SK-N-SH treated with all-trans-retinoic acid at 6 μM for 48 hours (cell line): ENCODE measurements around the gene MAPKBP1.
"Not testable (repeated sequence)": the region's sequence is repeated elsewhere in the genome, so short reads cannot be mapped to it uniquely, and the experiment has no call there.

Source experiments
- ATAC-seq: fragments of 200-7000 bp; cut with Tn5 transposase; 3 replicates; pipeline ENCODE4 v1.9.1; 2020; ENCODE audit warnings: mild to moderate bottlenecking, moderate library complexity
- ARNTL ChIP-seq: fragments of 450-650 bp; formaldehyde crosslinking; IDR thresholded peaks from 2 replicates; pipeline ENCODE4 v1.5.0; 2020; ENCODE audit warnings: low read depth, mild to moderate bottlenecking, moderate library complexity, borderline replicate concordance
- BACH2 ChIP-seq: fragments of 250-450 bp; sonication (Bioruptor Pico); IDR thresholded peaks from 2 replicates; pipeline ENCODE4 v1.9.0; 2021; ENCODE audit warnings: mild to moderate bottlenecking, borderline replicate concordance
- CREB5 ChIP-seq: fragments of 250-450 bp; sonication (Bioruptor Pico); IDR thresholded peaks from 2 replicates; pipeline ENCODE4 v1.5.1; 2020; ENCODE audit warnings: low read depth, mild to moderate bottlenecking, moderate library complexity
- CSDC2 ChIP-seq: fragments of 250-450 bp; sonication (Bioruptor Pico); IDR thresholded peaks from 2 replicates; pipeline ENCODE4 v1.5.0; 2020; ENCODE audit warnings: mild to moderate bottlenecking, moderate library complexity
- CSRNP3 ChIP-seq: fragments of 250-450 bp; sonication (Bioruptor Pico); IDR thresholded peaks from 2 replicates; pipeline ENCODE4 v1.5.1; 2021; ENCODE audit warnings: mild to moderate bottlenecking, moderate library complexity
- ESRRG ChIP-seq: fragments of 250-450 bp; sonication (Bioruptor Pico); IDR thresholded peaks from 2 replicates; pipeline ENCODE4 v1.6.1; 2021; ENCODE audit warnings: mild to moderate bottlenecking
- GLIS3 ChIP-seq: fragments of 250-450 bp; sonication (Bioruptor Pico); IDR thresholded peaks from 2 replicates; pipeline ENCODE4 v1.5.0; 2020; ENCODE audit warnings: mild to moderate bottlenecking, moderate library complexity
- ISL1 ChIP-seq: fragments of 250-450 bp; sonication (Bioruptor Pico); IDR thresholded peaks from 2 replicates; pipeline ENCODE4 v2.1.2; 2022; ENCODE audit warnings: mild to moderate bottlenecking, moderate library complexity
- PATZ1 ChIP-seq: fragments of 250-450 bp; sonication (Bioruptor Pico); IDR thresholded peaks from 2 replicates; pipeline ENCODE4 v1.8.0; 2020; ENCODE audit warnings: mild to moderate bottlenecking, moderate library complexity, borderline replicate concordance
- POU6F1 ChIP-seq: fragments of 250-450 bp; sonication (Bioruptor Pico); IDR thresholded peaks from 2 replicates; pipeline ENCODE4 v1.8.0; 2021; ENCODE audit warnings: low read depth, mild to moderate bottlenecking, moderate library complexity, borderline replicate concordance
- RARB ChIP-seq: fragments of 250-450 bp; sonication (Bioruptor Pico); IDR thresholded peaks from 2 replicates; pipeline ENCODE4 v1.8.0; 2021; ENCODE audit warnings: mild to moderate bottlenecking, moderate library complexity
- SNAI2 ChIP-seq: fragments of 250-450 bp; sonication (Bioruptor Pico); IDR thresholded peaks from 2 replicates; pipeline ENCODE4 v1.5.0; 2020; ENCODE audit warnings: mild to moderate bottlenecking, moderate library complexity
- TCF4 ChIP-seq: fragments of 250-450 bp; sonication (Bioruptor Pico); IDR thresholded peaks from 2 replicates; pipeline ENCODE4 v1.8.0; 2021; ENCODE audit warnings: mild to moderate bottlenecking, moderate library complexity, borderline replicate concordance
- TOX ChIP-seq: fragments of 250-450 bp; sonication (Bioruptor Pico); IDR thresholded peaks from 2 replicates; pipeline ENCODE4 v1.8.0; 2021; ENCODE audit warnings: mild to moderate bottlenecking, moderate library complexity, borderline replicate concordance
- TSHZ2 ChIP-seq: fragments of 250-450 bp; sonication (Bioruptor Pico); IDR thresholded peaks from 2 replicates; pipeline ENCODE4 v1.5.0; 2020; ENCODE audit warnings: mild to moderate bottlenecking, moderate library complexity
- ZC3H10 ChIP-seq: fragments of 250-450 bp; sonication (Bioruptor Pico); IDR thresholded peaks from 2 replicates; pipeline ENCODE4 v1.5.1; 2021; ENCODE audit warnings: mild to moderate bottlenecking, moderate library complexity
- ZFP3 ChIP-seq: fragments of 250-450 bp; sonication (Bioruptor Pico); IDR thresholded peaks from 2 replicates; pipeline ENCODE4 v1.5.0; 2020; ENCODE audit warnings: mild to moderate bottlenecking, moderate library complexity
- ZFP30 ChIP-seq: fragments of 450-650 bp; formaldehyde crosslinking; IDR thresholded peaks from 2 replicates; pipeline ENCODE4 v1.5.0; 2022; ENCODE audit warnings: mild to moderate bottlenecking, moderate library complexity
- ZNF565 ChIP-seq: fragments of 450-650 bp; formaldehyde crosslinking; conservative IDR thresholded peaks from 2 replicates; pipeline ENCODE4 v1.5.0; 2020; ENCODE audit warnings: low read depth, mild to moderate bottlenecking, moderate library complexity
- ZNF70 ChIP-seq: fragments of 450-650 bp; formaldehyde crosslinking; IDR thresholded peaks from 2 replicates; pipeline ENCODE4 v1.5.0; 2020; ENCODE audit warnings: mild to moderate bottlenecking, moderate library complexity
- ZNF8 ChIP-seq: fragments of 450-650 bp; formaldehyde crosslinking; IDR thresholded peaks from 2 replicates; pipeline ENCODE4 v1.5.0; 2020; ENCODE audit warnings: mild to moderate bottlenecking, moderate library complexity

The MAPKBP1 gene

GRCh38 chr15:41829959-41830646 is 55.8 kb downstream of the MAPKBP1 start:
- ATAC-seq, result no peak
- TF ChIP-seq GLIS3 (CRISPR knock-in tag) (no peak), CREB5 (no peak), TSHZ2 (CRISPR knock-in tag) (no peak), TOX (CRISPR knock-in tag) (no peak), POU6F1 (no peak), ARNTL (CRISPR knock-in tag) (no peak), ESRRG (CRISPR knock-in tag) (no peak), ZC3H10 (CRISPR knock-in tag) (no peak), TCF4 (CRISPR knock-in tag) (no peak), ZNF565 (CRISPR knock-in tag) (no peak), SNAI2 (CRISPR knock-in tag) (no peak), ZNF8 (CRISPR knock-in tag) (no peak), ISL1 (CRISPR knock-in tag) (no peak), CSRNP3 (no peak), ZNF70 (no peak), BACH2 (CRISPR knock-in tag) (no peak), CSDC2 (no peak)

GRCh38 chr15:41831291-41831690 is 57.0 kb downstream of the MAPKBP1 start:
- not testable (repeated sequence) for ATAC-seq

- TF ChIP-seq TCF4 (CRISPR knock-in tag), result no peak
- no peak for TF ChIP-seq ZNF8 (CRISPR knock-in tag)
- no peak for ATAC-seq
These were observed 57.9 kb downstream of the MAPKBP1 start for GRCh38 chr15:41832208-41832607.

- no peak for ATAC-seq
- TF ChIP-seq CSDC2 (no peak), ARNTL (CRISPR knock-in tag) (no peak), ZC3H10 (CRISPR knock-in tag) (no peak), PATZ1 (CRISPR knock-in tag) (no peak), RARB (CRISPR knock-in tag) (no peak), ZFP30 (no peak), BACH2 (CRISPR knock-in tag) (no peak), SNAI2 (CRISPR knock-in tag) (no peak), TSHZ2 (CRISPR knock-in tag) (no peak), POU6F1 (no peak), TOX (CRISPR knock-in tag) (no peak), ZFP3 (CRISPR knock-in tag) (no peak)
These were observed 58.6 kb downstream of the MAPKBP1 start for GRCh38 chr15:41832875-41833274.
